Measurements from ENCODE around the gene TPPP3.
A peak's percentile ranks its signal among the peaks of the same experiment; 100 is the strongest.

DNA sequence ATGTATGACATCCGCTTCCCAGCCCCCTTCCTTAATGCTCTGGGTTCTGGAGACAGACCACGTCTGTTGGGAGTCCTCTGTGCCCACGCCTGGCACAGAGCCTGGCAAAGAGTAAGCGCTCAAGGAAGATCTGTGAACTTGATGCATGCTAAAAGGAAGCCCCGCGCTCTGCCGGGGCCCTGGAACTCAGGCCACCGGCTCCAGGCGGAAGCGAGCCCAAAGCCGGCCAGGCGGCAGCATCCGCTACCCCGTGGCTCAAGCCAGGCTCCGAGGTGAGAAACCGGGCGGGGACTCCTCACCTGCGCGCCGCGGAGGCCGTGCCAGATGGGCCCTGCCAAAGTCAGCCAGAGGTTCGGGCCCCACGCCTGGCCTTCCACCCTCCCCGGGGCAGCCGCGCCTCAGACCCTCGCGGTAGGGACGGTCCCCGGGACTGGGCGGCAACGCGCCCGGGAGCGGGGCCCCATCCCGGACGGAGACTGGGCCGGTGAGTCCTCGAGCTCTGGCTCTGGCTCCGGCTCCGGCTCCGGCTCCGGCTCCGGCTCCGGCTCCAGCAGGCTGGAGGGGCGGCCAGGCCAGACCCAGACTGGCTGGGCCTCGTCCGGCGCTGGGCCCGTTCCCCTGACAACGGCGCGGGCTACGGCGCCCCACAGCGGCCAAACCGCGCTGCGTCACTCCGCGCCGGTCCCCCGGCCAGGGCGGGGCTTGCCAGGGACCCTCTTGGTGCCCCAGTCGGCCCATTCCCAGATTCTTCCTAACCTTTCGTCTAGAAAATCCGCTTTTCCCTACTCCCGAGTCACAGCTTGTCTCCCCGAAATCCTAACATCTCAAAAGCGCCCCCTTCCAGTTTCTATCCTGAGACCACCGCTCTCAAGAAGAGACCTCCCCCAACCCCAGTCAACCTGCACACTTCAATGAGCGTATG lies 22.8 kb upstream of the TPPP3 start, which contains the start of gene ZDHHC1:
- TF ChIP-seq, protein P1, sequence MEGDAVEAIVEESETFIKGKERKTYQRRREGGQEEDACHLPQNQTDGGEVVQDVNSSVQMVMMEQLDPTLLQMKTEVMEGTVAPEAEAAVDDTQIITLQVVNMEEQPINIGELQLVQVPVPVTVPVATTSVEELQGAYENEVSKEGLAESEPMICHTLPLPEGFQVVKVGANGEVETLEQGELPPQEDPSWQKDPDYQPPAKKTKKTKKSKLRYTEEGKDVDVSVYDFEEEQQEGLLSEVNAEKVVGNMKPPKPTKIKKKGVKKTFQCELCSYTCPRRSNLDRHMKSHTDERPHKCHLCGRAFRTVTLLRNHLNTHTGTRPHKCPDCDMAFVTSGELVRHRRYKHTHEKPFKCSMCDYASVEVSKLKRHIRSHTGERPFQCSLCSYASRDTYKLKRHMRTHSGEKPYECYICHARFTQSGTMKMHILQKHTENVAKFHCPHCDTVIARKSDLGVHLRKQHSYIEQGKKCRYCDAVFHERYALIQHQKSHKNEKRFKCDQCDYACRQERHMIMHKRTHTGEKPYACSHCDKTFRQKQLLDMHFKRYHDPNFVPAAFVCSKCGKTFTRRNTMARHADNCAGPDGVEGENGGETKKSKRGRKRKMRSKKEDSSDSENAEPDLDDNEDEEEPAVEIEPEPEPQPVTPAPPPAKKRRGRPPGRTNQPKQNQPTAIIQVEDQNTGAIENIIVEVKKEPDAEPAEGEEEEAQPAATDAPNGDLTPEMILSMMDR (IDR thresholded peaks at IDR 0.05), result peak; percentile 90
- TF ChIP-seq ZFX (IDR thresholded peaks at IDR 0.05; ENCODE audit: borderline replicate concordance), result no peak
